ENCODE measurements around the gene POT1. TPM values are rescaled to one million over a fixed set of nuclear protein-coding genes. Genes with fewer than 3 reads are reported as not detected.
"Not testable (repeated sequence)": the region's sequence is repeated elsewhere in the genome, so short reads cannot be mapped to it uniquely, and the experiment has no call there.

POT1 gene
- 28.7 TPM for total RNA-seq

DNA sequence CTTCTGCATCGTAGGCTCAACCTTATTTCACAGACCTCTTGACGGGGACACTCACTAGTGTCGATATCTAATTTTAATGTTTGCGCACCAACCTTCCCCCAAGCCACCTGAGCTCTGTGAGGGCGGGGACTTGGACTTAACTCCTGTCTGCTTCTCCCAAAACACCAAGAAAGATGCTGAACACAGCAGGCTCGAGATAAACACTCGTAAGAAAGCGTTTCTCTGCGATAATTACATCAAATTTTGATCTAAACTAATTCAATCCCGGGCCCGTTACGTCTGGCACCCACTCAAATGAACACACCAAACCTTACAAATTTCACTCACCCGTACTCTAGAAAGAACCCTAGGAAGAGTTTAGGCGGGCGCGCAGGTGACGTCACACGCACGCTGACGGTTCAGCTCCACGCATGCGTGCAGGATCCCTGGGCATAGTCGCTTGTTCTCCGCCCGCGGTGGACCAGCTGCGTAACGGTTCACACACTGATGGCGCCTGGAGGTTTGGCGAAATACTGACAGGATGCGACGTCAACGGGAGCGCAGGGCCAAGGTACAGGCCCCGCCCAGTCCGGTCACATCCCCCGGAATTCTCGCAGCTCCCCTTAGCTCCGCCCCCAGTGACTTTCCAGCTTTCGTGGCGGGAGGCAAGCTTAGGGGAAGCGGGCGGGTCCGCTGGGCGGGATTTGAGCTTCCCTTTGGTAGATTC is at the start of gene POT1:
Gene POT1, minus strand, starts transcription at position 359 of the 706 bp plus-strand sequence. CDS start 32,652 bp downstream, outside the sequence.
- H3K4me1 ChIP-seq: peaks cover 0 to 5% of the 10 kb centered on the region in 2 donors
- intact Hi-C loops (cut with DNase I): loop anchor here (2.0 to 5.0 kb wide), 5 partner anchors 43 to 1372 kb away; partner anchors contain the start of genes GPR37, NDUFA5 and WASL
- no peak for TF ChIP-seq CTCF (IDR thresholded peaks at IDR 0.05)
- no peaks in the 10 kb centered on the region for H3K36me3 ChIP-seq
- H3K4me3 ChIP-seq: peak within 1 kb of the TSS; percentile 63 to 70
- DNase-seq (ENCODE audit: low spot score in 2 of 2): peak; percentile 99 to 100
- no peaks in the 10 kb centered on the region for H3K27me3 ChIP-seq
- H3K9me3 ChIP-seq: no peaks in the 10 kb centered on the region
- H3K27ac ChIP-seq: peak within 1 kb of the TSS; percentile 84 to 92

GRCh38 chr7:124975131-124975530 is 45.5 kb upstream of the POT1 start:
- H3K4me1 ChIP-seq; intact Hi-C loops (cut with DNase I); H3K36me3 ChIP-seq; H3K9me3 ChIP-seq; H3K27me3 ChIP-seq; DNase-seq (ENCODE audit: low spot score in 2 of 2); H3K27ac ChIP-seq; H3K4me3 ChIP-seq: not testable (repeated sequence)

DNA sequence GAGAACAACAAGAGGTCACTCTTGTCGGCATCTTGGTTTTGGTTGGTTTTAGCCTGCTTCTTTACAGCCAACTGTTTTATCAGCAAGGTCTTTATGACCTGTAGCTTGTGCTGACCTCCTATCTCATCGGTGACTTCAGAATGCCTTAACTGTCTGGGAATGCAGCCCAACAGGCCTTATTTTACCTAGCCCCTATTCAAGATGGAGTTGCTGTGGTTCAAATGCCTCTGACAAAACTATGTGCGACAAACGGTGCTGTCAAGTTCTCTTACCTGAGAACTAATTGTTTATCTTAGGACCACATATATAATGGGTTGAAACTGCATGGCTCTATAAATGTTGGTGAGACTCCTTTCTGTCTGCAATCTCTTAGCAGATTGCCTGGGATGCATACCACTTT is 35.9 kb upstream of the POT1 start:
- DNase-seq (ENCODE audit: low spot score in 2 of 2): no peak
- Histone ChIP-seq H3K27ac (no peak overlapping the region), H3K36me3 (no peaks in the 10 kb centered on the region), H3K4me3 (no peak overlapping the region), H3K4me1 (no peaks in the 10 kb centered on the region), H3K9me3 (no peaks in the 10 kb centered on the region), H3K27me3 (no peaks in the 10 kb centered on the region)
- no peak for TF ChIP-seq CTCF (IDR thresholded peaks at IDR 0.05)
- intact Hi-C loops (cut with DNase I): no loop called here

DNA sequence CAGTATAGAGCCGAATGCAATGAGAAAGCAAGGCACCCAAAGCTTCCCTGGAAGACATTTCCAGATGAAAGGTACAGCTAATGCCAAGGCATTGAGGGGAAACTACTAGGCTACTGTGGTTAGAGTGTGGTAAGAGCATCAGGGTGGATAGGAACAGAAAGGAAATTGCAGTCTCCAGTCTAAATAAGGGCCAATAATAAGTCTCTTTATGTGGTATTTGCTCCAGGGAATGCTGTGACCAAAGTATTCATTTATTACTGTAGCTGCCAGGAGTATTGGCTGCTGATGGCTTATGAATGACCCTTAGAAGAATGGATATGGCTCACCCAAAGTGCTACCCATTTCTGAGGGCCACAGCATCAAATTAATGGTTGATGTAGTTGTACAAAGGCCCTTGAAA is 30.1 kb upstream of the POT1 start:
- intact Hi-C loops (cut with DNase I): no loop called here
- H3K4me3 ChIP-seq: no peak overlapping the region
- H3K36me3 ChIP-seq: no peaks in the 10 kb centered on the region
- H3K27me3 ChIP-seq: no peaks in the 10 kb centered on the region
- no peak overlapping the region for H3K27ac ChIP-seq
- H3K4me1 ChIP-seq: no peaks in the 10 kb centered on the region
- no peak for TF ChIP-seq CTCF (IDR thresholded peaks at IDR 0.05)
- H3K9me3 ChIP-seq: no peaks in the 10 kb centered on the region
- DNase-seq (ENCODE audit: low spot score in 2 of 2): no peak

DNA sequence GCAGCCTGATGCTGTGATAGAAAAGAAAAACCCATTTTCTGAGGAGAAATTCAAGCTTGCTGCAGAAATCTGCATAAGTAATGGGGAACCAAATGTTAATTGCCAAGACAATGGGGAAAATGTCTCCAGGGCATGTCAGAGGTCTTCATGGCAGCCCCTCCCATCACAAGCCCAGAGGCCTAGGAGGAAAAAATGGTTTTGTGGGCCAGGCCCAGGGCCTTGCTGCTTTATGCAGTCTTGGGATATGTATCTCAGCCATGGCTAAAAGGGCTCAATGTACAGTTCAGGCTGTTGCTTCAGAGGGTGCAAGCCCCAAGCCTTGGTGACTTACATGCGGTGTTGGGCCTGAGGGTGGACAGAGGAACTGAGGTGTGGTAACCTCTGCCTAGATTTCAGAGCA is 28.3 kb upstream of the POT1 start:
- H3K4me3 ChIP-seq; H3K27me3 ChIP-seq; H3K27ac ChIP-seq; intact Hi-C loops (cut with DNase I); H3K36me3 ChIP-seq; H3K9me3 ChIP-seq; DNase-seq (ENCODE audit: low spot score in 2 of 2); H3K4me1 ChIP-seq: not testable (repeated sequence)

DNA sequence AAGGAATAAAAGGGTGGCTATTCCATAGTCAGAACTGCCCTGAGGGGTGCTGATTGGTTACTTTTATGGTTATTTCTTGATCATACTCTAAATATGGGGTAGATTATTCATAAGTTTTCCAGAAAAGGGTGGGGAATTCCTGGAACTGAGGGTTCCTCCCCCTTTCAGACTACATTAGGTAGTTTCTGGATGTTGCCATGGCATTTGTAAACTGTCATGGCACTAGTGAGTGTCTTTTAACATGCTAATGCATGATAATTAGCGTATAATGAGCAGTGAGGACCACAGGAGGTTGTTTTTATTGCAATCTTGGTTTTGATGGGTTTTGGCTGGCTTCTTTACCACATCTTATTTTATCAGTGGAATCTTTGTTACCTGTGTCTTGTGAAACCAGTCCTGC is 26.5 kb upstream of the POT1 start:
- Histone ChIP-seq H3K36me3 (no peaks in the 10 kb centered on the region), H3K9me3 (no peaks in the 10 kb centered on the region), H3K4me1 (no peaks in the 10 kb centered on the region), H3K4me3 (no peak overlapping the region), H3K27me3 (no peaks in the 10 kb centered on the region), H3K27ac (no peak overlapping the region)
- TF ChIP-seq CTCF (IDR thresholded peaks at IDR 0.05): no peak
- intact Hi-C loops (cut with DNase I): no loop called here
- DNase-seq (ENCODE audit: low spot score in 2 of 2): no peak

GRCh38 chr7:124954790-124955189 is 25.2 kb upstream of the POT1 start:
- intact Hi-C loops (cut with DNase I): no loop called here
- no peaks in the 10 kb centered on the region for H3K9me3 ChIP-seq
- TF ChIP-seq CTCF (IDR thresholded peaks at IDR 0.05): no peak
- H3K27me3 ChIP-seq: no peaks in the 10 kb centered on the region
- no peaks in the 10 kb centered on the region for H3K4me1 ChIP-seq
- no peak for DNase-seq (ENCODE audit: low spot score in 2 of 2)
- H3K4me3 ChIP-seq: no peak overlapping the region
- H3K36me3 ChIP-seq: no peaks in the 10 kb centered on the region
- H3K27ac ChIP-seq: no peak overlapping the region
